Measurements from ENCODE around the gene EEF2K. TPM values are rescaled to one million over a fixed set of nuclear protein-coding genes. Genes with fewer than 3 reads are reported as not detected.

The EEF2K gene
- total RNA-seq, 1 donor from 2014 or later = 19.8 TPM

- no peak for DNase-seq (ENCODE audit: low read depth)
Observed at GRCh38 chr16:22314661-22315626, 108.9 kb downstream of the EEF2K start.

- no peak for DNase-seq (ENCODE audit: low read depth)
Observed at GRCh38 chr16:22315979-22316378, 109.9 kb downstream of the EEF2K start.

- DNase-seq (ENCODE audit: low read depth) = no peak
Observed at GRCh38 chr16:22316411-22316811, 110.3 kb downstream of the EEF2K start.

- DNase-seq (ENCODE audit: low read depth) = no peak
Observed at GRCh38 chr16:22317001-22317530, 111.0 kb downstream of the EEF2K start.

- no peak for DNase-seq (ENCODE audit: low read depth)
Observed at GRCh38 chr16:22317625-22318024, 111.5 kb downstream of the EEF2K start.

GRCh38 chr16:22318690-22319358 lies 112.7 kb downstream of the EEF2K start:
- peak; percentile 41 for DNase-seq (ENCODE audit: low read depth)

GRCh38 chr16:22320572-22321339 lies 114.7 kb downstream of the EEF2K start:
- DNase-seq (ENCODE audit: low read depth) = no peak

- peak; percentile 52 for DNase-seq (ENCODE audit: low read depth)
Observed at GRCh38 chr16:22321340-22322001, 115.4 kb downstream of the EEF2K start.

- no peak for DNase-seq (ENCODE audit: low read depth)
Observed at GRCh38 chr16:22322021-22322471, 116.0 kb downstream of the EEF2K start.

- DNase-seq (ENCODE audit: low read depth) = no peak
Observed at GRCh38 chr16:22322741-22323140, 116.7 kb downstream of the EEF2K start.

GRCh38 chr16:22323173-22323958 lies 117.3 kb downstream of the EEF2K start:
- no peak for DNase-seq (ENCODE audit: low read depth)

GRCh38 chr16:22323959-22324786 lies 118.1 kb downstream of the EEF2K start:
- no peak for DNase-seq (ENCODE audit: low read depth)

GRCh38 chr16:22324787-22325597 lies 118.9 kb downstream of the EEF2K start:
- DNase-seq (ENCODE audit: low read depth) = no peak

GRCh38 chr16:22325598-22326368 lies 119.7 kb downstream of the EEF2K start:
- no peak for DNase-seq (ENCODE audit: low read depth)

- DNase-seq (ENCODE audit: low read depth) = peak; percentile 9
Observed at GRCh38 chr16:22326369-22326652, 120.2 kb downstream of the EEF2K start.

GRCh38 chr16:22326771-22327445 lies 120.8 kb downstream of the EEF2K start:
- no peak for DNase-seq (ENCODE audit: low read depth)

- no peak for DNase-seq (ENCODE audit: low read depth)
Observed at GRCh38 chr16:22327446-22327775, 121.3 kb downstream of the EEF2K start.

Measured in myocyte (in vitro differentiated cells).